Psoas muscle (tissue), 8 donors: ENCODE data around the gene GTF2H2C. TPM values are rescaled to one million over a fixed set of nuclear protein-coding genes. Genes with fewer than 3 reads are reported as not detected.
"Not testable (repeated sequence)": the region's sequence is repeated elsewhere in the genome, so short reads cannot be mapped to it uniquely, and the experiment has no call there.

Experiments
- ATAC-seq, 4 donors: fragments of 200-7000 bp; cut with Tn5 transposase; one replicate each; pipeline ENCODE4 v1.9.1; 2020; ENCODE audit warnings: moderate library complexity in 3 of 4, mild to moderate bottlenecking in 2 of 4
- DNase-seq, 2 donors: peaks; one replicate each; pipeline ENCODE4 v3.0.0-alpha.2; 2020
- H3K27ac ChIP-seq: fragments of 200-600 bp; one replicate; pipeline ENCODE4 v1.8.0; 2022
- H3K27me3 ChIP-seq, 3 donors: fragments of 200-600 bp in 1 of 3; one replicate each; pipeline versions ENCODE4 v1.6.1 to v1.8.0; 2013 to 2022; ENCODE audit warnings: low read length in 2 of 3, mild to moderate bottlenecking in 2 of 3, moderate library complexity in 1 of 3; ENCODE audit not compliant: insufficient read depth in 3 of 3
- H3K36me3 ChIP-seq, 2 donors: fragments of 200-600 bp in 1 of 2; one replicate each; pipeline versions ENCODE4 v1.6.1 to v1.8.0; 2013 to 2022; ENCODE audit warnings: low read depth in 1 of 2, mild to moderate bottlenecking in 1 of 2, moderate library complexity in 1 of 2; ENCODE audit not compliant: insufficient read depth in 1 of 2
- H3K4me1 ChIP-seq: fragments of 200-600 bp; one replicate; pipeline ENCODE4 v1.8.0; 2022
- H3K4me3 ChIP-seq: fragments of 200-600 bp; one replicate; pipeline ENCODE4 v1.8.0; 2022; ENCODE audit warnings: mild to moderate bottlenecking
- H3K9me3 ChIP-seq: fragments of 200-600 bp; one replicate; pipeline ENCODE4 v1.8.0; 2022
- WGBS, 3 donors: extraction: QIAGEN DNeasy Blood & Tissue Kit; methylation state at CpG; one replicate each; pipeline versions ENCODE4 v1.1.6 to v1.1.7; 2013; 5-methylcytosine and 5-hydroxymethylcytosine counted together
- intact Hi-C, 2 donors: fragments of 100-400 bp; cut with DNase I; formaldehyde crosslinking; loops; one replicate each; pipeline versions ENCODE4 v1.11.0 to v1.14.2; 2022
- polyA plus RNA-seq, 3 donors: library from polyadenylated mRNA; stranded (reverse); fragments of 200-250 nt; gene quantifications; one replicate each; pipeline ENCODE4 v1.2.3, GENCODE V29; 2013
- total RNA-seq, 4 donors: library from RNA; stranded (reverse); fragmentation: NEBNext Ultra II Directional in 2 of 4; extraction: Animal tissue kit (Norgen Biotek cat#: 25700) in 2 of 4; gene quantifications; one replicate each; pipeline versions ENCODE4 v1.2.1 to v1.2.4, GENCODE V29; 2021 to 2023
- donor health status: healthy with polysubstance abuse.
- donor health status: DM: no; HTN: no; CAD: no; lungs with moderate emphysema.
- donor health status: Bipolar disorder and iron deficiency.
- donor health status: healthy.
- donor health status: DM: yes; HTN: yes; CAD: no.
- donor health status: DM: no; HTN: no; CAD: no.
- donor health status: DM: no; HTN: no; CAD: no.
- donor health status: DM: yes; HTN: yes; CAD: no.

GTF2H2C gene
- total and polyA plus RNA-seq, 7 donors, result 8.0 to 20.2 (median 15.2) TPM

GRCh38 chr5:69596114-69596840 lies 36.3 kb downstream of the GTF2H2C start:
- H3K9me3 ChIP-seq, H3K27me3 ChIP-seq, H3K4me3 ChIP-seq, H3K27ac ChIP-seq, DNase-seq, H3K4me1 ChIP-seq, H3K36me3 ChIP-seq, intact Hi-C loops: not testable (repeated sequence)
- ATAC-seq, result peak in 1 of 4 donors; percentile 63
- 82 to 85% (median 84%) methylated on average over 1 to 2 of the region's 7 CpGs for WGBS, 3 donors

GRCh38 chr5:69601947-69602346 lies 42.0 kb downstream of the GTF2H2C start:
- H3K27me3 ChIP-seq, H3K4me1 ChIP-seq, intact Hi-C loops, H3K36me3 ChIP-seq, H3K27ac ChIP-seq, DNase-seq, H3K9me3 ChIP-seq, ATAC-seq, H3K4me3 ChIP-seq: not testable (repeated sequence)
- WGBS, 3 donors, result no CpG with 5 or more reads among the region's 6 CpGs

GRCh38 chr5:69606839-69607238 lies 46.8 kb downstream of the GTF2H2C start:
- H3K27ac ChIP-seq, result not testable (repeated sequence)

GRCh38 chr5:69607750-69608149 lies 47.8 kb downstream of the GTF2H2C start:
- ATAC-seq, result not testable (repeated sequence)

More at GRCh38 chr5:69606839-69607238, 46.8 kb downstream of the GTF2H2C start:
- H3K4me3 ChIP-seq, intact Hi-C loops, ATAC-seq, H3K27me3 ChIP-seq, H3K4me1 ChIP-seq, DNase-seq, H3K9me3 ChIP-seq, H3K36me3 ChIP-seq: not testable (repeated sequence)
- WGBS, 3 donors, result 84 to 87% (median 87%) methylated on average over 3 of the region's 6 CpGs

GRCh38 chr5:69608861-69609496 lies 49.0 kb downstream of the GTF2H2C start:
- H3K4me1 ChIP-seq, H3K9me3 ChIP-seq, H3K4me3 ChIP-seq, H3K36me3 ChIP-seq, ATAC-seq, H3K27me3 ChIP-seq, DNase-seq, H3K27ac ChIP-seq, intact Hi-C loops: not testable (repeated sequence)
- no CpG with 5 or more reads among the region's 6 CpGs for WGBS, 3 donors

More at GRCh38 chr5:69607750-69608149, 47.8 kb downstream of the GTF2H2C start:
- H3K4me1 ChIP-seq, H3K9me3 ChIP-seq, intact Hi-C loops, H3K27ac ChIP-seq, H3K36me3 ChIP-seq, H3K4me3 ChIP-seq, H3K27me3 ChIP-seq, DNase-seq: not testable (repeated sequence)
- WGBS, 3 donors, result no CpG with 5 or more reads among the region's 1 CpG

GRCh38 chr5:69614843-69615242 lies 54.9 kb downstream of the GTF2H2C start:
- ATAC-seq, DNase-seq, H3K9me3 ChIP-seq, H3K4me3 ChIP-seq, intact Hi-C loops, H3K4me1 ChIP-seq, H3K27ac ChIP-seq, H3K36me3 ChIP-seq, H3K27me3 ChIP-seq: not testable (repeated sequence)
- WGBS, 3 donors, result no CpG with 5 or more reads among the region's 7 CpGs

GRCh38 chr5:69631879-69632278 lies 71.9 kb downstream of the GTF2H2C start:
- peak in 1 of 2 donors; percentile 18 for DNase-seq
- H3K36me3 ChIP-seq, H3K4me3 ChIP-seq, H3K4me1 ChIP-seq, intact Hi-C loops, H3K9me3 ChIP-seq, H3K27ac ChIP-seq, H3K27me3 ChIP-seq, ATAC-seq: not testable (repeated sequence)
- 95 to 99% (median 97%) methylated on average over 6 to 7 of the region's 9 CpGs for WGBS, 3 donors

Other genes with a start within 250 kb of the GTF2H2C start
- gene CCDC125, start 227.4 kb upstream of the GTF2H2C start, total RNA-seq, result 1 to 10 TPM; 1.7 to 3.6 (median 1.9) TPM
- 1 to 10 TPM; 1.1 to 2.6 (median 2.6) TPM for gene CCDC125, start 227.4 kb upstream of the GTF2H2C start, polyA plus RNA-seq
- gene AK6, start 190.7 kb upstream of the GTF2H2C start, total RNA-seq, result 10 to 100 TPM; 23.5 to 59.9 (median 52.8) TPM
- gene AK6, start 190.7 kb upstream of the GTF2H2C start, polyA plus RNA-seq, result 100 to 1,000 TPM in 1 of 3 donors, 10 to 100 TPM in 2; 70.7 to 116 (median 96.0) TPM
- gene TAF9, start 190.7 kb upstream of the GTF2H2C start, total RNA-seq, result 10 to 100 TPM; 38.8 to 61.2 (median 47.4) TPM
- gene TAF9, start 190.7 kb upstream of the GTF2H2C start, polyA plus RNA-seq, result 10 to 100 TPM; 53.3 to 92.9 (median 66.6) TPM
- 10 to 100 TPM; 11.9 to 19.2 (median 13.5) TPM for gene RAD17, start 190.4 kb upstream of the GTF2H2C start, total RNA-seq
- gene RAD17, start 190.4 kb upstream of the GTF2H2C start, polyA plus RNA-seq, result 10 to 100 TPM in 1 of 3 donors, 1 to 10 TPM in 2; 6.8 to 15.1 (median 9.6) TPM
- under 1 TPM in 3 of 4 donors, not detected in 1; 0.10 to 0.25 (median 0.19) TPM for gene MARVELD2, start 145.1 kb upstream of the GTF2H2C start, total RNA-seq
- gene MARVELD2, start 145.1 kb upstream of the GTF2H2C start, polyA plus RNA-seq, result under 1 TPM; 0.03 to 0.13 (median 0.09) TPM
- under 1 TPM; 0.17 to 0.58 (median 0.33) TPM for gene OCLN, start 67.4 kb upstream of the GTF2H2C start, total RNA-seq
- gene OCLN, start 67.4 kb upstream of the GTF2H2C start, polyA plus RNA-seq, result under 1 TPM; 0.06 to 0.44 (median 0.14) TPM